Subcutaneous adipose tissue (tissue), 4 donors: ENCODE measurements around the gene C5orf22. TPM values are rescaled to one million over a fixed set of nuclear protein-coding genes. Genes with fewer than 3 reads are reported as not detected.

Experiments used
- CTCF ChIP-seq: fragments of 450-650 bp; IDR thresholded peaks from one replicate; pipeline ENCODE4 v1.5.1; 2016; ENCODE audit warnings: low read depth, mild to moderate bottlenecking, control low read depth, antibody characterized with exemption, moderate library complexity
- total RNA-seq, 4 donors: library from RNA; depleted of rRNA; stranded (reverse); fragments of >200 nt; gene quantifications; one replicate each; pipeline ENCODE4 v1.1.0, GENCODE V29; 2016

Gene C5orf22
- total RNA-seq, 4 donors from 2014 or later: 8.5 to 23.1 (median 20.5) TPM

GRCh38 chr5:31496891-31497290 is 35.2 kb upstream of the C5orf22 start:
- no peak for TF ChIP-seq CTCF

DNA sequence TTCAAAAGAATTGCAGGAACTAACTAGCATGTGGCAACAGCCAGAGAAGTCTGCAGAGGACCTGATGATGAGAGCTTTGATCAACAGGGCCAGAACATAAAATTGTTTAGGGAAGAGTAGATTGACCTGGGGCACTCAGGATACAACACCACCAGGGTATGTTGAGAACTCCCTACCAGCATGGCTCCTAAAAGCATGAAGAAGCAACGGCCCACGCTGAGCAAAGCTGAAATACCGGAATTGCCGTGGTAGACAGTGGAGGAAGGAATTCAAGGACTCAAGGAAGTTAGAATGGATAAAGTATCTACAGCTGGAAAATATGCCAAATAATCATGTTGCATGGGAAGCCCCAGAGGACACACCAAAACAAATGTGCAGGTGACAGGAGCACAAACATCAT is 31.8 kb upstream of the C5orf22 start:
- no peak for TF ChIP-seq CTCF

DNA sequence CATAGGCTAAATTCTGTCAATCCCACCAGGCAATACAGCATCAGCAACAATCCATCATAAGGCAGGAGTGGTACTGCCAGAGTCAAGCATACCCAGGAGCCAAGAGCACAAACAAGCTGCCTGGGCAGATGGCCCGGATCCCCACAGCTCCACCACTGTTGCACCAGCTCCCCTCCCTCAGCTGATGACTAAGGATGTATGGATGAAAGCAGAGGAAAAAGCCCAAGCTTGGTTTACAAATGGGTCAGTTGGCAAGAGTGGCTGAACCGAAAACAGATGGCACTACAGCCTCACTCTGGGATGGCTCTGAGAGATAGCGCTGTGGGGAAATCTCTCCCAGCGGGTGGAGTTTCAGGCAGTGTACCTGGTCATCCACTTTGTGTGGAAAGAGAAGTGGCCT is 29.6 kb upstream of the C5orf22 start:
- TF ChIP-seq CTCF: no peak

DNA sequence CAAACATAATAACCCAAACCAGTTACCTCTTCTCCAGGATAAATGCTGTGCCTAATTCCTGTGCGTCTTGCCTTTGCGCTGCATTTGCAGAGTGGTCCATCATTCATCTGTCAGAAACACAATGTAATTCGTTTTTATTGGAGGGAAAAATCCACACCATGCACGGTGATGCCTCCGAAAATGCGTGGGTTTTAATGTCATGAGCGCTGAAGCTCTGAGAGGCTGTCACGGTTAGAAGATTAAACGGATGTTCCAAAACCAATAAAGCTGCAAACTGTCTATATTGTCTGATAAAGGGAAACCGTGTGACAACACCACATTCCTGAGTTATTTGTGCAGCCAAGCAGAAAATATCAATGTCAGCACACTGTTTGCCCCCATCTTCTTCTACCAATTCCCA is 27.6 kb upstream of the C5orf22 start:
- no peak for TF ChIP-seq CTCF

- TF ChIP-seq CTCF: no peak
Observed at GRCh38 chr5:31511305-31511704, 20.8 kb upstream of the C5orf22 start.

DNA sequence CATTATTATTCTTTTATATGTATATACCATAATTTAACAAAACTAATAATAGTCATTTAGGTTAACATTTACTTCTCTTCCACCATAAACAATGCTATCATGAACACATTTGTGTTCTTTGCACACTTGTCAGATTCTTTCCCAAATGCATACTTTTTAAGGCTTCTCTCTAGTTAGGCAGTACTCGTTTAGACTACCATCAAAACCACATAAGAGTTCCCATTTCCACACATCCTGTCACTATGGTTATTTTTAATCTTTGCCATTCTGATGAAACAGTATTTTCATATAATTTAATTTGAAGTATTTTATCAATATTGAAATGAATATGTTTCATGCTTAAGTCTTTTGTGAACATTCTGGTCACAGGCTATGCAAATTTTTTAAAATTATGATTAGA is 15.3 kb upstream of the C5orf22 start:
- no peak for TF ChIP-seq CTCF

DNA sequence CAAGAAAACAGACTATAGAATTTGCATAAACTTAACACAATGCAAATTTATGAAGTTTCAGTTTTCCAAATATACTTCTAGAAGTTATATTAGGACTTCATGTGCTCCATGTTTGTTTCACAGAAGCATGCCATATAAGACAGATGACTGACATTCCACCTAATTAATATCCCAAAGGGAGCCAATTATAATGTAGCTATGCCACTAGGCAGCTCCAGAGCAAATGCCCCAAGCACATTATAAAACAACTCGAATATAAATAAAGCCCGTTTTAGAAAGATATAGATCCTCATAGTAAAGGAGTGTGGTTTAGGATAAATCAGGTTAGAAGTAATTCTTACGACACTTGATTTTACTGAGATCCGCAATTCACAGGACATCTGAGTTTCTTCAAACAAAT is 9.1 kb upstream of the C5orf22 start:
- TF ChIP-seq CTCF: no peak
